ENCODE results near the gene SHROOM3. TPM values are rescaled to one million over a fixed set of nuclear protein-coding genes. Genes with fewer than 3 reads are reported as not detected.
A peak's percentile ranks its signal among the peaks of the same experiment; 100 is the strongest.

The SHROOM3 gene
- total and polyA plus RNA-seq, 2 experiments from 2014 or later: 11.3 to 73.5 TPM

- TF ChIP-seq REST (IDR thresholded peaks at IDR 0.05; ENCODE audit: unreplicated experiment): no peak
Measured at GRCh38 chr4:76725039-76725438, 290.0 kb downstream of the SHROOM3 start (continued).

GRCh38 chr4:76726176-76726575, 291.1 kb downstream of the SHROOM3 start:
- DNase-seq (ENCODE audit: low spot score): no peak
- Histone ChIP-seq H3K9me2 (ENCODE audit: insufficient read depth) (no peaks in the 10 kb centered on the region), H3K4me1 (ENCODE audit: insufficient read depth) (peaks cover 54% of the 10 kb centered on the region), H3K27ac (ENCODE audit: low read depth) (no peak overlapping the region), H4K20me1 (replicated peaks; ENCODE audit: insufficient read depth) (0 out of 2 replicates have a peak, but pooled peaks cover 2% of the 10 kb centered on the region), H2AFZ (no peak overlapping the region), H3F3A (replicated peaks; ENCODE audit: low read depth) (no peaks in the 10 kb centered on the region), H3K4me2 (no peak overlapping the region), H3K27me3 (ENCODE audit: insufficient read depth) (no peaks in the 10 kb centered on the region), H3K79me2 (replicated peaks; ENCODE audit: insufficient read depth) (peaks cover 44% of the 10 kb centered on the region), H3K36me3 (ENCODE audit: insufficient read depth) (no peaks in the 10 kb centered on the region), H3K4me3 (no peak overlapping the region)
- no peak for TF ChIP-seq STAT1 (IDR thresholded peaks at IDR 0.05; ENCODE audit: unreplicated experiment)
- TF ChIP-seq EZH2 (IDR thresholded peaks at IDR 0.05; ENCODE audit: low read depth, unreplicated experiment): no peak
- TF ChIP-seq REST (IDR thresholded peaks at IDR 0.05; ENCODE audit: unreplicated experiment): no peak
- no peak for TF ChIP-seq JUNB (IDR thresholded peaks at IDR 0.05; ENCODE audit: unreplicated experiment)
- no peak for TF ChIP-seq ZNF331 (CRISPR knock-in tag; IDR thresholded peaks at IDR 0.05; ENCODE audit: low read depth)
- TF ChIP-seq, protein P1, sequence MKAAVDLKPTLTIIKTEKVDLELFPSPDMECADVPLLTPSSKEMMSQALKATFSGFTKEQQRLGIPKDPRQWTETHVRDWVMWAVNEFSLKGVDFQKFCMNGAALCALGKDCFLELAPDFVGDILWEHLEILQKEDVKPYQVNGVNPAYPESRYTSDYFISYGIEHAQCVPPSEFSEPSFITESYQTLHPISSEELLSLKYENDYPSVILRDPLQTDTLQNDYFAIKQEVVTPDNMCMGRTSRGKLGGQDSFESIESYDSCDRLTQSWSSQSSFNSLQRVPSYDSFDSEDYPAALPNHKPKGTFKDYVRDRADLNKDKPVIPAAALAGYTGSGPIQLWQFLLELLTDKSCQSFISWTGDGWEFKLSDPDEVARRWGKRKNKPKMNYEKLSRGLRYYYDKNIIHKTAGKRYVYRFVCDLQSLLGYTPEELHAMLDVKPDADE (IDR thresholded peaks at IDR 0.05): no peak
- no peak for TF ChIP-seq NANOG (IDR thresholded peaks at IDR 0.05; ENCODE audit: borderline replicate concordance)
- TF ChIP-seq, protein P2, sequence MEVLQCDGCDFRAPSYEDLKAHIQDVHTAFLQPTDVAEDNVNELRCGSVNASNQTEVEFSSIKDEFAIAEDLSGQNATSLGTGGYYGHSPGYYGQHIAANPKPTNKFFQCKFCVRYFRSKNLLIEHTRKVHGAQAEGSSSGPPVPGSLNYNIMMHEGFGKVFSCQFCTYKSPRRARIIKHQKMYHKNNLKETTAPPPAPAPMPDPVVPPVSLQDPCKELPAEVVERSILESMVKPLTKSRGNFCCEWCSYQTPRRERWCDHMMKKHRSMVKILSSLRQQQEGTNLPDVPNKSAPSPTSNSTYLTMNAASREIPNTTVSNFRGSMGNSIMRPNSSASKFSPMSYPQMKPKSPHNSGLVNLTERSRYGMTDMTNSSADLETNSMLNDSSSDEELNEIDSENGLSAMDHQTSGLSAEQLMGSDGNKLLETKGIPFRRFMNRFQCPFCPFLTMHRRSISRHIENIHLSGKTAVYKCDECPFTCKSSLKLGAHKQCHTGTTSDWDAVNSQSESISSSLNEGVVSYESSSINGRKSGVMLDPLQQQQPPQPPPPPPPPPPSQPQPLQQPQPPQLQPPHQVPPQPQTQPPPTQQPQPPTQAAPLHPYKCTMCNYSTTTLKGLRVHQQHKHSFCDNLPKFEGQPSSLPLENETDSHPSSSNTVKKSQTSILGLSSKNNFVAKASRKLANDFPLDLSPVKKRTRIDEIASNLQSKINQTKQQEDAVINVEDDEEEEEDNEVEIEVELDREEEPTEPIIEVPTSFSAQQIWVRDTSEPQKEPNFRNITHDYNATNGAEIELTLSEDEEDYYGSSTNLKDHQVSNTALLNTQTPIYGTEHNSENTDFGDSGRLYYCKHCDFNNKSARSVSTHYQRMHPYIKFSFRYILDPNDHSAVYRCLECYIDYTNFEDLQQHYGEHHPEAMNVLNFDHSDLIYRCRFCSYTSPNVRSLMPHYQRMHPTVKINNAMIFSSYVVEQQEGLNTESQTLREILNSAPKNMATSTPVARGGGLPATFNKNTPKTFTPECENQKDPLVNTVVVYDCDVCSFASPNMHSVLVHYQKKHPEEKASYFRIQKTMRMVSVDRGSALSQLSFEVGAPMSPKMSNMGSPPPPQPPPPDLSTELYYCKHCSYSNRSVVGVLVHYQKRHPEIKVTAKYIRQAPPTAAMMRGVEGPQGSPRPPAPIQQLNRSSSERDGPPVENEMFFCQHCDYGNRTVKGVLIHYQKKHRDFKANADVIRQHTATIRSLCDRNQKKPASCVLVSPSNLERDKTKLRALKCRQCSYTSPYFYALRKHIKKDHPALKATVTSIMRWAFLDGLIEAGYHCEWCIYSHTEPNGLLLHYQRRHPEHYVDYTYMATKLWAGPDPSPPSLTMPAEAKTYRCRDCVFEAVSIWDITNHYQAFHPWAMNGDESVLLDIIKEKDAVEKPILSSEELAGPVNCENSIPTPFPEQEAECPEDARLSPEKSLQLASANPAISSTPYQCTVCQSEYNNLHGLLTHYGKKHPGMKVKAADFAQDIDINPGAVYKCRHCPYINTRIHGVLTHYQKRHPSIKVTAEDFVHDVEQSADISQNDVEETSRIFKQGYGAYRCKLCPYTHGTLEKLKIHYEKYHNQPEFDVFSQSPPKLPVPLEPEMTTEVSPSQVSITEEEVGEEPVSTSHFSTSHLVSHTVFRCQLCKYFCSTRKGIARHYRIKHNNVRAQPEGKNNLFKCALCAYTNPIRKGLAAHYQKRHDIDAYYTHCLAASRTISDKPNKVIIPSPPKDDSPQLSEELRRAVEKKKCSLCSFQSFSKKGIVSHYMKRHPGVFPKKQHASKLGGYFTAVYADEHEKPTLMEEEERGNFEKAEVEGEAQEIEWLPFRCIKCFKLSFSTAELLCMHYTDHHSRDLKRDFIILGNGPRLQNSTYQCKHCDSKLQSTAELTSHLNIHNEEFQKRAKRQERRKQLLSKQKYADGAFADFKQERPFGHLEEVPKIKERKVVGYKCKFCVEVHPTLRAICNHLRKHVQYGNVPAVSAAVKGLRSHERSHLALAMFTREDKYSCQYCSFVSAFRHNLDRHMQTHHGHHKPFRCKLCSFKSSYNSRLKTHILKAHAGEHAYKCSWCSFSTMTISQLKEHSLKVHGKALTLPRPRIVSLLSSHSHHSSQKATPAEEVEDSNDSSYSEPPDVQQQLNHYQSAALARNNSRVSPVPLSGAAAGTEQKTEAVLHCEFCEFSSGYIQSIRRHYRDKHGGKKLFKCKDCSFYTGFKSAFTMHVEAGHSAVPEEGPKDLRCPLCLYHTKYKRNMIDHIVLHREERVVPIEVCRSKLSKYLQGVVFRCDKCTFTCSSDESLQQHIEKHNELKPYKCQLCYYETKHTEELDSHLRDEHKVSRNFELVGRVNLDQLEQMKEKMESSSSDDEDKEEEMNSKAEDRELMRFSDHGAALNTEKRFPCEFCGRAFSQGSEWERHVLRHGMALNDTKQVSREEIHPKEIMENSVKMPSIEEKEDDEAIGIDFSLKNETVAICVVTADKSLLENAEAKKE (CRISPR knock-in tag; IDR thresholded peaks at IDR 0.05): no peak
- no peak for TF ChIP-seq CREB1 (CRISPR knock-in tag; IDR thresholded peaks at IDR 0.05; ENCODE audit: low read depth)
- H3K36me3 Mint-ChIP-seq (ENCODE audit: low read depth): peaks cover 24% of the 10 kb centered on the region
- no peak overlapping the region for H3K4me3 Mint-ChIP-seq
- H3K27ac Mint-ChIP-seq: peak overlapping the region; percentile 22; the same call in 1 of the 2 replicates
- ATAC-seq: no peak
- H3K27me3 Mint-ChIP-seq (ENCODE audit: insufficient read depth, low read depth, poor library complexity): no peaks in the 10 kb centered on the region
- H3K4me1 Mint-ChIP-seq: peaks cover 61% of the 10 kb centered on the region
- H3K9me3 Mint-ChIP-seq: no peaks in the 10 kb centered on the region

Measured in GM23338 (cell line).